HepG2 (cell line): Measurements from ENCODE around the gene RAD23A. TPM values are rescaled to one million over a fixed set of nuclear protein-coding genes. Genes with fewer than 3 reads are reported as not detected.

ENCODE experiments used
- ATAC-seq: fragments of 200-7000 bp; cut with Tn5 transposase; 3 replicates; pipeline ENCODE4 v1.9.1; 2020; ENCODE audit warnings: mild to moderate bottlenecking, moderate library complexity
- BruUV-seq: library from RNA; stranded (reverse); fragments of 400-500 nt; replicated peaks from 2 replicates; lab custom pipeline; 2021; lab: Mats Ljungman, UMichigan
- CTCF ChIA-PET: fragments of 300-600 bp; formaldehyde crosslinking; extraction: SDS; loops from one replicate; lab custom pipeline; 2021; ENCODE audit warnings: low total read pairs, inconsistent platforms, low intra/inter-chr PET ratio; lab: Yijun Ruan, JAX
- POLR2A ChIA-PET: fragments of 350-600 bp; sonication (Branson Sonifier 250); formaldehyde crosslinking; loops from one replicate; lab custom pipeline; 2020; ENCODE audit warnings: antibody characterized with exemption, inconsistent platforms; lab: Yijun Ruan, JAX
- DNase-seq: peaks from one replicate; pipeline ENCODE4 v3.0.0-alpha.2; 2015; ENCODE audit warnings: low spot score
- FAIRE-seq: peaks from 3 replicates; lab custom pipeline; 2011; peaks lifted over from hg19 to GRCh38; lab: Jason Lieb, UNC
- H2AFZ ChIP-seq: one replicate; pipeline ENCODE4 v1.6.1; 2011; ENCODE audit warnings: low read length, inconsistent platforms
- H3K27ac ChIP-seq: fragments of 300-600 bp; 3 replicates; pipeline ENCODE4 v1.8.0; 2011; ENCODE audit warnings: mixed run types, mild to moderate bottlenecking, mixed read lengths, low read length, inconsistent platforms; ENCODE audit not compliant: insufficient read depth; ENCODE audit errors: extremely low read length
- H3K27me3 ChIP-seq, 2 experiments: fragments of 200-600 bp in 1 of 2; 2 replicates in 1 of 2; 3 replicates in 1 of 2; pipeline versions ENCODE4 v1.6.0 to v1.8.0; 2011; ENCODE audit warnings: low read length in 2 of 2, mild to moderate bottlenecking in 2 of 2, moderate library complexity in 2 of 2, inconsistent platforms in 1 of 2; ENCODE audit not compliant: insufficient read depth in 2 of 2, control insufficient read depth in 1 of 2
- H3K36me3 ChIP-seq, 2 experiments: fragments of 200-600 bp in 1 of 2; replicated peaks in 1 of 2; 2 replicates in 1 of 2; 3 replicates in 1 of 2; pipeline versions ENCODE4 v1.5.1 to v1.8.0; 2011; ENCODE audit warnings: low read length in 2 of 2, inconsistent platforms in 1 of 2; ENCODE audit not compliant: insufficient read depth in 2 of 2, control insufficient read depth in 1 of 2
- H3K4me1 ChIP-seq: 2 replicates; pipeline ENCODE4 v1.5.1; 2012; ENCODE audit warnings: low read length, inconsistent platforms; ENCODE audit not compliant: insufficient read depth
- H3K4me2 ChIP-seq: 2 replicates; pipeline ENCODE4 v1.6.0; 2011; ENCODE audit warnings: low read depth, low read length, inconsistent platforms
- H3K4me3 ChIP-seq, 3 experiments: fragments of 200-600 bp in 1 of 3; sonication (generic), shearing (Covaris generic) in 1 of 3; replicated peaks in 1 of 3; 2 replicates each; pipeline ENCODE4 v1.5.1; 2011 to 2016; ENCODE audit warnings: low read length in 3 of 3, inconsistent platforms in 2 of 3, low read depth in 2 of 3, mild to moderate bottlenecking in 2 of 3, control low read depth in 1 of 3, mixed read lengths in 1 of 3; ENCODE audit not compliant: insufficient read depth in 1 of 3
- H3K79me2 ChIP-seq: one replicate; pipeline ENCODE4 v1.6.1; 2011; ENCODE audit warnings: low read length, inconsistent platforms; ENCODE audit not compliant: insufficient read depth
- H3K9ac ChIP-seq: 2 replicates; pipeline ENCODE4 v1.6.0; 2011; ENCODE audit warnings: mild to moderate bottlenecking, low read depth, low read length, inconsistent platforms; ENCODE audit not compliant: insufficient read depth
- H3K9me3 ChIP-seq: 2 replicates; pipeline ENCODE4 v1.5.1; 2012; ENCODE audit warnings: mild to moderate bottlenecking, low read length
- H4K20me1 ChIP-seq: 2 replicates; pipeline ENCODE4 v1.6.0; 2011; ENCODE audit warnings: inconsistent platforms, mild to moderate bottlenecking, low read length, moderate library complexity; ENCODE audit not compliant: insufficient read depth
- ATF7-NPFF ChIP-seq: sonication (generic); formaldehyde crosslinking; IDR thresholded peaks from 2 replicates; pipeline ENCODE4 v1.8.1; 2023; ENCODE audit warnings: mild to moderate bottlenecking, low read depth, missing genetic modification reagents, moderate library complexity
- PHB2 ChIP-seq: fragments of 450-650 bp; IDR thresholded peaks from 2 replicates; pipeline ENCODE4 v1.6.1; 2018; ENCODE audit not compliant: partially characterized antibody
- RBFOX2 ChIP-seq: fragments of 200-400 bp; formaldehyde crosslinking; IDR thresholded peaks from 2 replicates; pipeline ENCODE4 v1.6.1; 2017; ENCODE audit warnings: low read depth, mild to moderate bottlenecking, low read length
- ZNF605 ChIP-seq: sonication (generic); formaldehyde crosslinking; IDR thresholded peaks from 2 replicates; pipeline ENCODE4 v1.8.0; 2022; ENCODE audit warnings: mild to moderate bottlenecking, missing genetic modification reagents
- ZNF737 ChIP-seq: sonication (generic); formaldehyde crosslinking; IDR thresholded peaks from 2 replicates; pipeline ENCODE4 v1.5.0; 2020; ENCODE audit warnings: missing genetic modification reagents, mild to moderate bottlenecking, borderline replicate concordance
- WGBS: methylation state at CpG from one replicate; pipeline ENCODE4 v1.1.6; 2017; ENCODE audit warnings: low lambda C conversion rate; 5-methylcytosine and 5-hydroxymethylcytosine counted together
- in situ Hi-C: cut with HindIII; loops from 2 replicates; pipeline ENCODE4 v1.10.0; 2017; ENCODE audit warnings: low pct_unique_long_range_greater_than_20kb; ENCODE audit not compliant: extremely low pct_ligation_motif_present
- intact Hi-C: fragments of 100-400 bp; cut with micrococcal nuclease; formaldehyde crosslinking; loops from one replicate; pipeline ENCODE4 v1.10.0; 2022; ENCODE audit not compliant: unreplicated experiment
- polyA plus RNA-seq, 8 experiments: library from polyadenylated mRNA; depleted of rRNA in 3 of 8; stranded (reverse) in 7 of 8; unstranded in 1 of 8; fragments of >200 nt; fragmentation: Illumina TruSeq in 4 of 8; extraction: Trizol in 4 of 8; gene quantifications; 2 replicates each; pipeline versions ENCODE4 v1.2.1 to v1.2.3, GENCODE V29; 2011 to 2016; ENCODE audit warnings: low read depth in 4 of 8, missing spikeins in 1 of 8, mixed read lengths in 1 of 8; ENCODE audit not compliant: insufficient read depth in 1 of 8
- total RNA-seq, 5 experiments: library from RNA; depleted of rRNA; stranded (reverse); fragments of >200 nt; fragmentation: Illumina TruSeq; extraction: Trizol; gene quantifications; 2 replicates each; pipeline ENCODE4 v1.2.3, GENCODE V29; 2016; ENCODE audit warnings: low read depth in 1 of 5

RAD23A gene
- total and polyA plus RNA-seq, 2 of the 13 experiments (the other 11 are each of a cell fraction or from before 2014, with no cell fraction given): 42.5 to 54.2 TPM

DNA sequence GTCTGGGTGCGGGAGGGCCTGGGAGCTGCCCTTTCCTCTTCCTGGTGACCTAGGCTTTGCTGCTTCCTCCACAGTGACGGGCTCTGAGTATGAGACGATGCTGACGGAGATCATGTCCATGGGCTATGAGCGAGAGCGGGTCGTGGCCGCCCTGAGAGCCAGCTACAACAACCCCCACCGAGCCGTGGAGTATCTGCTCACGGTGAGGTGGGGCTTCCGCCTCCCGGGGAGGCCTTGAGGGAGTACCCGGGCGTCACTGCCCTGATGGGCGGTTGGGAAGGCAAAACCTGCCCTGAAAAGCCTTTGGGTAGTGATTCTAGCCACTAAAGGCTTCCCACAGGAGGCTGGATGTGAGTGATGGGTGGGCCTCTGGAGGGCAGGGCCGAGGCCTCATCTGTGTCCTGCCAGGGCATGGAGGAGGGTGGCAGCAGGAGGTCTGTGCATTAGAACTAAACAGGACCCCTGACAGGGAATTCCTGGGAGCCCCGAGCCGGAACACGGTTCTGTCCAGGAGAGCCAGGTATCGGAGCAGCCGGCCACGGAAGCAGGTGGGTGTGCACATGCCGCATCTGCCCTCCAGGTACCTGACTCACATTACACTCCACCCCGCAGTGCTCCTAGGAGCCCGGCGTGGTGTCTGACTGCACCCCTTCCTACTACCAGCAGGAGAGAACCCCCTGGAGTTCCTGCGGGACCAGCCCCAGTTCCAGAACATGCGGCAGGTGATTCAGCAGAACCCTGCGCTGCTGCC, 3.1 kb downstream of the RAD23A start:
- DNase-seq: no peak
- Histone ChIP-seq H2AFZ (no peak overlapping the region), H3K79me2 (peaks cover 20% of the 10 kb centered on the region), H3K9me3 (no peaks in the 10 kb centered on the region), H3K4me3 (no peak overlapping the region), H3K36me3 (peaks cover 31 to 54% of the 10 kb centered on the region in 2 experiments; a peak in 4 of 5 replicates), H4K20me1 (no peaks in the 10 kb centered on the region; the same call in 1 of the 2 replicates), H3K27ac (no peak overlapping the region), H3K9ac (no peak overlapping the region), H3K4me1 (peaks cover 19% of the 10 kb centered on the region), H3K27me3 (no peaks in the 10 kb centered on the region; a peak in 1 of 5 replicates), H3K4me2 (no peak overlapping the region)
- ChIA-PET POLR2A (interaction anchor here (0.7 kb wide), 1 partner anchor 11 kb away, joined by 3 read pairs; no protein-coding TSS in a partner anchor), CTCF (no interaction called here)
- no peak for TF ChIP-seq ATF7-NPFF (CRISPR knock-in tag)
- TF ChIP-seq ZNF605 (CRISPR knock-in tag): no peak
- 0 out of 2 replicates have a peak, but pooled peaks have one; percentile 29 for TF ChIP-seq RBFOX2
- no peak for TF ChIP-seq PHB2
- TF ChIP-seq ZNF737 (CRISPR knock-in tag): no peak
- BruUV-seq: no TSS peak
- intact Hi-C loops (no loop called here), in situ Hi-C loops (no loop called here)
- ATAC-seq: no peak
- WGBS: 100% methylated on average over 5 of the region's 30 CpGs
- no peak for FAIRE-seq
